Tibial nerve (tissue), 4 donors: ENCODE data around the gene DIS3L.

Source experiments
- EP300 ChIP-seq, 2 donors: sonication (generic); formaldehyde crosslinking; IDR thresholded peaks; one replicate each; pipeline ENCODE4 v1.6.1; 2017; ENCODE audit warnings: antibody characterized with exemption in 2 of 2, mild to moderate bottlenecking in 1 of 2
- POLR2A ChIP-seq, 2 donors: fragments of 450-650 bp; IDR thresholded peaks; one replicate each; pipeline ENCODE4 v1.6.1; 2017; ENCODE audit warnings: antibody characterized with exemption in 2 of 2, mild to moderate bottlenecking in 2 of 2, moderate library complexity in 2 of 2
- TF ChIP-seq, protein P1 (sequence below), 5 experiments: fragments of 200-600 bp in 3 of 5; fragments of 450-650 bp in 2 of 5; sonication (generic) in 3 of 5; IDR thresholded peaks; one replicate each; pipeline ENCODE4 v1.5.1; 2016 to 2019; ENCODE audit warnings: antibody characterized with exemption in 5 of 5, mild to moderate bottlenecking in 3 of 5, moderate library complexity in 2 of 5

GRCh38 chr15:66310786-66311185 lies 17.4 kb downstream of the DIS3L start:
- TF ChIP-seq, protein P1, sequence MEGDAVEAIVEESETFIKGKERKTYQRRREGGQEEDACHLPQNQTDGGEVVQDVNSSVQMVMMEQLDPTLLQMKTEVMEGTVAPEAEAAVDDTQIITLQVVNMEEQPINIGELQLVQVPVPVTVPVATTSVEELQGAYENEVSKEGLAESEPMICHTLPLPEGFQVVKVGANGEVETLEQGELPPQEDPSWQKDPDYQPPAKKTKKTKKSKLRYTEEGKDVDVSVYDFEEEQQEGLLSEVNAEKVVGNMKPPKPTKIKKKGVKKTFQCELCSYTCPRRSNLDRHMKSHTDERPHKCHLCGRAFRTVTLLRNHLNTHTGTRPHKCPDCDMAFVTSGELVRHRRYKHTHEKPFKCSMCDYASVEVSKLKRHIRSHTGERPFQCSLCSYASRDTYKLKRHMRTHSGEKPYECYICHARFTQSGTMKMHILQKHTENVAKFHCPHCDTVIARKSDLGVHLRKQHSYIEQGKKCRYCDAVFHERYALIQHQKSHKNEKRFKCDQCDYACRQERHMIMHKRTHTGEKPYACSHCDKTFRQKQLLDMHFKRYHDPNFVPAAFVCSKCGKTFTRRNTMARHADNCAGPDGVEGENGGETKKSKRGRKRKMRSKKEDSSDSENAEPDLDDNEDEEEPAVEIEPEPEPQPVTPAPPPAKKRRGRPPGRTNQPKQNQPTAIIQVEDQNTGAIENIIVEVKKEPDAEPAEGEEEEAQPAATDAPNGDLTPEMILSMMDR (IDR thresholded peaks at IDR 0.05) = no peak
- TF ChIP-seq POLR2A (IDR thresholded peaks at IDR 0.05) (no peak), EP300 (IDR thresholded peaks at IDR 0.05) (no peak)
